ENCODE data around the gene ZBTB44. TPM values are rescaled to one million over a fixed set of nuclear protein-coding genes. Genes with fewer than 3 reads are reported as not detected.

The ZBTB44 gene
- total RNA-seq, 1 experiment from 2014 or later: 66.4 TPM

GRCh38 chr11:130211781-130212401 is 102.8 kb downstream of the ZBTB44 start:
- Histone ChIP-seq H3K27me3 (ENCODE audit: control insufficient read depth, insufficient read depth, low read length) (no peaks in the 10 kb centered on the region), H3K27ac (ENCODE audit: low read length) (no peak overlapping the region), H3K4me3 (ENCODE audit: low read depth in 2 of 2, low read length in 2 of 2) (no peak overlapping the region), H3K36me3 (ENCODE audit: control insufficient read depth, insufficient read depth, low read length) (no peaks in the 10 kb centered on the region), H3K9me3 (ENCODE audit: control insufficient read depth, insufficient read depth, low read depth, low read length) (no peaks in the 10 kb centered on the region), H3K4me1 (ENCODE audit: control insufficient read depth, insufficient read depth, low read length) (0 out of 2 replicates have a peak, but pooled peaks cover 2% of the 10 kb centered on the region)
- TF ChIP-seq, protein P1, sequence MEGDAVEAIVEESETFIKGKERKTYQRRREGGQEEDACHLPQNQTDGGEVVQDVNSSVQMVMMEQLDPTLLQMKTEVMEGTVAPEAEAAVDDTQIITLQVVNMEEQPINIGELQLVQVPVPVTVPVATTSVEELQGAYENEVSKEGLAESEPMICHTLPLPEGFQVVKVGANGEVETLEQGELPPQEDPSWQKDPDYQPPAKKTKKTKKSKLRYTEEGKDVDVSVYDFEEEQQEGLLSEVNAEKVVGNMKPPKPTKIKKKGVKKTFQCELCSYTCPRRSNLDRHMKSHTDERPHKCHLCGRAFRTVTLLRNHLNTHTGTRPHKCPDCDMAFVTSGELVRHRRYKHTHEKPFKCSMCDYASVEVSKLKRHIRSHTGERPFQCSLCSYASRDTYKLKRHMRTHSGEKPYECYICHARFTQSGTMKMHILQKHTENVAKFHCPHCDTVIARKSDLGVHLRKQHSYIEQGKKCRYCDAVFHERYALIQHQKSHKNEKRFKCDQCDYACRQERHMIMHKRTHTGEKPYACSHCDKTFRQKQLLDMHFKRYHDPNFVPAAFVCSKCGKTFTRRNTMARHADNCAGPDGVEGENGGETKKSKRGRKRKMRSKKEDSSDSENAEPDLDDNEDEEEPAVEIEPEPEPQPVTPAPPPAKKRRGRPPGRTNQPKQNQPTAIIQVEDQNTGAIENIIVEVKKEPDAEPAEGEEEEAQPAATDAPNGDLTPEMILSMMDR (IDR thresholded peaks at IDR 0.05): no peak
- TF ChIP-seq TCF7L2 (IDR thresholded peaks at IDR 0.05; ENCODE audit: low read depth, low read length): no peak
- TF ChIP-seq, protein P2, sequence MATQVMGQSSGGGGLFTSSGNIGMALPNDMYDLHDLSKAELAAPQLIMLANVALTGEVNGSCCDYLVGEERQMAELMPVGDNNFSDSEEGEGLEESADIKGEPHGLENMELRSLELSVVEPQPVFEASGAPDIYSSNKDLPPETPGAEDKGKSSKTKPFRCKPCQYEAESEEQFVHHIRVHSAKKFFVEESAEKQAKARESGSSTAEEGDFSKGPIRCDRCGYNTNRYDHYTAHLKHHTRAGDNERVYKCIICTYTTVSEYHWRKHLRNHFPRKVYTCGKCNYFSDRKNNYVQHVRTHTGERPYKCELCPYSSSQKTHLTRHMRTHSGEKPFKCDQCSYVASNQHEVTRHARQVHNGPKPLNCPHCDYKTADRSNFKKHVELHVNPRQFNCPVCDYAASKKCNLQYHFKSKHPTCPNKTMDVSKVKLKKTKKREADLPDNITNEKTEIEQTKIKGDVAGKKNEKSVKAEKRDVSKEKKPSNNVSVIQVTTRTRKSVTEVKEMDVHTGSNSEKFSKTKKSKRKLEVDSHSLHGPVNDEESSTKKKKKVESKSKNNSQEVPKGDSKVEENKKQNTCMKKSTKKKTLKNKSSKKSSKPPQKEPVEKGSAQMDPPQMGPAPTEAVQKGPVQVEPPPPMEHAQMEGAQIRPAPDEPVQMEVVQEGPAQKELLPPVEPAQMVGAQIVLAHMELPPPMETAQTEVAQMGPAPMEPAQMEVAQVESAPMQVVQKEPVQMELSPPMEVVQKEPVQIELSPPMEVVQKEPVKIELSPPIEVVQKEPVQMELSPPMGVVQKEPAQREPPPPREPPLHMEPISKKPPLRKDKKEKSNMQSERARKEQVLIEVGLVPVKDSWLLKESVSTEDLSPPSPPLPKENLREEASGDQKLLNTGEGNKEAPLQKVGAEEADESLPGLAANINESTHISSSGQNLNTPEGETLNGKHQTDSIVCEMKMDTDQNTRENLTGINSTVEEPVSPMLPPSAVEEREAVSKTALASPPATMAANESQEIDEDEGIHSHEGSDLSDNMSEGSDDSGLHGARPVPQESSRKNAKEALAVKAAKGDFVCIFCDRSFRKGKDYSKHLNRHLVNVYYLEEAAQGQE (IDR thresholded peaks at IDR 0.05; ENCODE audit: insufficient read depth in 1 of 2, low read depth in 2 of 2, low read length in 1 of 2): no peak
- TF ChIP-seq POLR2AphosphoS5 (IDR thresholded peaks at IDR 0.05; ENCODE audit: low read depth, low read length): no peak
- no peak for TF ChIP-seq SIN3A (IDR thresholded peaks at IDR 0.05; ENCODE audit: borderline replicate concordance, insufficient read depth, low read depth, low read length)
- POLR2A ChIA-PET: no interaction called here
- intact Hi-C loops (cut with micrococcal nuclease; ENCODE audit: unreplicated experiment): loop anchor here (2.0 to 10.0 kb wide), 2 partner anchors 173 to 215 kb away; no protein-coding TSS in a partner anchor
- BruUV-seq (replicated peaks): no TSS peak
- CTCF ChIA-PET: interaction anchor here (0.7 to 1.2 kb wide), 3 partner anchors 8 to 35 kb away, joined by 3 to 11 read pairs (median 4); no protein-coding TSS in a partner anchor
- DNase-seq (ENCODE audit: low read depth, low spot score): no peak
- in situ Hi-C loops (cut with HindIII; ENCODE audit: low pct_unique_long_range_greater_than_20kb, low sequenced_read_pairs): no loop called here
- ATAC-seq: no peak

DNA sequence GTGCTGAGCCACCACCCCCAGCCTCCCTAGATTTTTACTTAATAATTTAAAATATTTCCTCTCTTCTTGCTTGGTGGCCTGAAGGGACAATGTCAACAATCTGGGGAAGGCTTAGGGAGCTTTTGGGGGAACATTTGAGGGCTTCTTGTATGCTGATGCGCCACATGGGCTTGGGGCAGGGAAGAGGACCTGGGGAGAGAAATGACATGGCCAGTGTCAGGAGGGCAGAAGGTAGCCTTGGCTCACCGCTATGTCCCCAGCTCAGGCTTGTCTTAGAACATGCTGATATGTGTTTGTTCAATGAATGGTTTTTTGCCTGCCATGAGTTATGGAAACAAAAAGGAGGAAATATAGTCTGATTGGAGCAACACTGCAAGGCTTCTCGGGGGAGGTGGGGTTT is 103.6 kb downstream of the ZBTB44 start:
- ChIA-PET POLR2A (no interaction called here), CTCF (interaction anchor here (0.6 to 1.1 kb wide), 2 partner anchors 14 to 523 kb away, joined by 3 read pairs; no protein-coding TSS in a partner anchor)
- no peak overlapping the region for H3K4me3 ChIP-seq (ENCODE audit: low read depth in 2 of 2, low read length in 2 of 2)
- TF ChIP-seq, protein P1 (IDR thresholded peaks at IDR 0.05): no peak
- TF ChIP-seq TCF7L2 (IDR thresholded peaks at IDR 0.05; ENCODE audit: low read depth, low read length) (no peak), SIN3A (IDR thresholded peaks at IDR 0.05; ENCODE audit: borderline replicate concordance, insufficient read depth, low read depth, low read length) (no peak)
- no peaks in the 10 kb centered on the region for H3K36me3 ChIP-seq (ENCODE audit: control insufficient read depth, insufficient read depth, low read length)
- H3K9me3 ChIP-seq (ENCODE audit: control insufficient read depth, insufficient read depth, low read depth, low read length): no peaks in the 10 kb centered on the region
- 0 out of 2 replicates have a peak, but pooled peaks cover 2% of the 10 kb centered on the region for H3K4me1 ChIP-seq (ENCODE audit: control insufficient read depth, insufficient read depth, low read length)
- no peak for ATAC-seq
- no peak overlapping the region for H3K27ac ChIP-seq (ENCODE audit: low read length)
- no TSS peak for BruUV-seq (replicated peaks)
- H3K27me3 ChIP-seq (ENCODE audit: control insufficient read depth, insufficient read depth, low read length): no peaks in the 10 kb centered on the region
- in situ Hi-C loops (cut with HindIII; ENCODE audit: low pct_unique_long_range_greater_than_20kb, low sequenced_read_pairs): no loop called here
- DNase-seq (ENCODE audit: low read depth, low spot score): no peak
- intact Hi-C loops (cut with micrococcal nuclease; ENCODE audit: unreplicated experiment): loop anchor here (10.0 kb wide), 1 partner anchor 174 kb away; no protein-coding TSS in a partner anchor
